ENCODE measurements around the gene DKK2. TPM values are rescaled to one million over a fixed set of nuclear protein-coding genes. Genes with fewer than 3 reads are reported as not detected.

The DKK2 gene, protein sequence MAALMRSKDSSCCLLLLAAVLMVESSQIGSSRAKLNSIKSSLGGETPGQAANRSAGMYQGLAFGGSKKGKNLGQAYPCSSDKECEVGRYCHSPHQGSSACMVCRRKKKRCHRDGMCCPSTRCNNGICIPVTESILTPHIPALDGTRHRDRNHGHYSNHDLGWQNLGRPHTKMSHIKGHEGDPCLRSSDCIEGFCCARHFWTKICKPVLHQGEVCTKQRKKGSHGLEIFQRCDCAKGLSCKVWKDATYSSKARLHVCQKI
- 1 to 10 TPM in 3 of 4 donors, under 1 TPM in 1; 0.61 to 3.2 (median 1.8) TPM for total RNA-seq

- peak within 1 kb of the TSS; percentile 27 for H3K4me3 ChIP-seq (ENCODE audit: low read depth, poor library complexity, severe bottlenecking)
- intact Hi-C loops (cut with DNase I; ENCODE audit: low total_unique reads) = no loop called here
- TF ChIP-seq POLR2A (IDR thresholded peaks at IDR 0.05) = no peak
- TF ChIP-seq, protein P1, sequence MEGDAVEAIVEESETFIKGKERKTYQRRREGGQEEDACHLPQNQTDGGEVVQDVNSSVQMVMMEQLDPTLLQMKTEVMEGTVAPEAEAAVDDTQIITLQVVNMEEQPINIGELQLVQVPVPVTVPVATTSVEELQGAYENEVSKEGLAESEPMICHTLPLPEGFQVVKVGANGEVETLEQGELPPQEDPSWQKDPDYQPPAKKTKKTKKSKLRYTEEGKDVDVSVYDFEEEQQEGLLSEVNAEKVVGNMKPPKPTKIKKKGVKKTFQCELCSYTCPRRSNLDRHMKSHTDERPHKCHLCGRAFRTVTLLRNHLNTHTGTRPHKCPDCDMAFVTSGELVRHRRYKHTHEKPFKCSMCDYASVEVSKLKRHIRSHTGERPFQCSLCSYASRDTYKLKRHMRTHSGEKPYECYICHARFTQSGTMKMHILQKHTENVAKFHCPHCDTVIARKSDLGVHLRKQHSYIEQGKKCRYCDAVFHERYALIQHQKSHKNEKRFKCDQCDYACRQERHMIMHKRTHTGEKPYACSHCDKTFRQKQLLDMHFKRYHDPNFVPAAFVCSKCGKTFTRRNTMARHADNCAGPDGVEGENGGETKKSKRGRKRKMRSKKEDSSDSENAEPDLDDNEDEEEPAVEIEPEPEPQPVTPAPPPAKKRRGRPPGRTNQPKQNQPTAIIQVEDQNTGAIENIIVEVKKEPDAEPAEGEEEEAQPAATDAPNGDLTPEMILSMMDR (IDR thresholded peaks at IDR 0.05) = no peak
- DNase-seq (ENCODE audit: low spot score in 2 of 2) = peak; percentile 43 to 91
- WGBS, 2 donors = 1% methylated on average over 40 of the region's 40 CpGs
These were observed at the start of gene DKK2 for GRCh38 chr4:107035819-107036583. Gene DKK2 (minus strand): TSS chr4:107036313. CDS start chr4:107035591, 722 bp downstream.

GRCh38 chr4:107077192-107077591 is 41.1 kb upstream of the DKK2 start:
- TF ChIP-seq, protein P1 (IDR thresholded peaks at IDR 0.05) = no peak
- no peak for TF ChIP-seq POLR2A (IDR thresholded peaks at IDR 0.05)
- DNase-seq (ENCODE audit: low spot score in 2 of 2) = no peak
- no peak overlapping the region for H3K4me3 ChIP-seq (ENCODE audit: low read depth, poor library complexity, severe bottlenecking)
- 87 to 95% methylated on average over 4 of the region's 4 CpGs for WGBS, 2 donors
- intact Hi-C loops (cut with DNase I; ENCODE audit: low total_unique reads) = no loop called here

- TF ChIP-seq POLR2A (IDR thresholded peaks at IDR 0.05) = no peak
- TF ChIP-seq, protein P1 (IDR thresholded peaks at IDR 0.05) = no peak
- H3K4me3 ChIP-seq (ENCODE audit: low read depth, poor library complexity, severe bottlenecking) = no peak overlapping the region
- DNase-seq (ENCODE audit: low spot score in 2 of 2) = no peak
- WGBS, 2 donors = 86 to 91% methylated on average over 16 to 23 of the region's 32 CpGs
- intact Hi-C loops (cut with DNase I; ENCODE audit: low total_unique reads) = no loop called here
These were observed 37.0 kb upstream of the DKK2 start for GRCh38 chr4:107072836-107073736.

DNA sequence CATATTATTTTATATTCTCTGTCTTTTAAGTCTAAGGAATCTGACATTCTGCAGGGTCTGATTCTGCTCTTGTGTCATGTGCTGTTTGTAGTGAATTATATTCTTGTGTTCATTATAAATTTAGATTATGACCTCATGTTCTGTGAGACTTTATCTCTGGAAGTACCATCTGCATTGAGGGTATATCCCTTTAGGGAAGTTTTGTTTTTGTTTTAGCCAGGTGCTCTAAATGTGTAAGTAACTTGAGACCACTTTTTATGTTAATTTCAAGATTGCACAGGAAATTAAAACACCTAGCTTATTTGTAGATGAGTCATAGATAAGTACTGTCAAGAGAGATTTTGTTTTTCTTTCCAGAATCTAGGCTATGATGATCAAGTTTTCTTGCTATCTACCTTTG is 35.0 kb upstream of the DKK2 start:
- DNase-seq (ENCODE audit: low spot score in 2 of 2) = no peak
- no peak overlapping the region for H3K4me3 ChIP-seq (ENCODE audit: low read depth, poor library complexity, severe bottlenecking)
- intact Hi-C loops (cut with DNase I; ENCODE audit: low total_unique reads) = no loop called here
- no peak for TF ChIP-seq POLR2A (IDR thresholded peaks at IDR 0.05)
- TF ChIP-seq, protein P1 (IDR thresholded peaks at IDR 0.05) = no peak

DNA sequence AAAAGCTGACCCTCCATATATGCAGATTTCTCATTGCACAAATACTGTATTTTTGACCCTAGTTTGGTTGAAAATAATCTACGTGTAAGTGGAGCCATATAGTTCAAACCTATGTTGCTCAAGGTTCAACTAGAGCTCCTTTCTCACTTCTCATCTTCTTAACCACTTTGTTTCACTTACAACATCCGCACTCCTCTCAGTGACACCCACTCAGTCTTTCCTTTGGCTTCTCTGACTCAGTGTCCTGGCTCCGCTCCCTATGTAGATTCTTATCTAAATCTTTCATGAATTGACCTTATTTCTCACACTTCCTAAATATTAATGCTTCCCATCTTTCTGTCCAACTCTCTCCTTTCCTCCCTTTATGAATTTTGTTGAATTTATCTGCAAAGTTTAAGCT is 32.9 kb upstream of the DKK2 start:
- DNase-seq (ENCODE audit: low spot score in 2 of 2) = no peak
- intact Hi-C loops (cut with DNase I; ENCODE audit: low total_unique reads) = no loop called here
- no peak for TF ChIP-seq POLR2A (IDR thresholded peaks at IDR 0.05)
- TF ChIP-seq, protein P1 (IDR thresholded peaks at IDR 0.05) = no peak
- no peak overlapping the region for H3K4me3 ChIP-seq (ENCODE audit: low read depth, poor library complexity, severe bottlenecking)
- WGBS, 2 donors = 56 to 73% methylated on average over 3 of the region's 3 CpGs
